ENCODE data around the gene B3GNT5. TPM values are rescaled to one million over a fixed set of nuclear protein-coding genes. Genes with fewer than 3 reads are reported as not detected.

Gene B3GNT5, protein sequence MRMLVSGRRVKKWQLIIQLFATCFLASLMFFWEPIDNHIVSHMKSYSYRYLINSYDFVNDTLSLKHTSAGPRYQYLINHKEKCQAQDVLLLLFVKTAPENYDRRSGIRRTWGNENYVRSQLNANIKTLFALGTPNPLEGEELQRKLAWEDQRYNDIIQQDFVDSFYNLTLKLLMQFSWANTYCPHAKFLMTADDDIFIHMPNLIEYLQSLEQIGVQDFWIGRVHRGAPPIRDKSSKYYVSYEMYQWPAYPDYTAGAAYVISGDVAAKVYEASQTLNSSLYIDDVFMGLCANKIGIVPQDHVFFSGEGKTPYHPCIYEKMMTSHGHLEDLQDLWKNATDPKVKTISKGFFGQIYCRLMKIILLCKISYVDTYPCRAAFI
- 27.2 and 35.4 TPM in 2 replicates for total RNA-seq

DNA sequence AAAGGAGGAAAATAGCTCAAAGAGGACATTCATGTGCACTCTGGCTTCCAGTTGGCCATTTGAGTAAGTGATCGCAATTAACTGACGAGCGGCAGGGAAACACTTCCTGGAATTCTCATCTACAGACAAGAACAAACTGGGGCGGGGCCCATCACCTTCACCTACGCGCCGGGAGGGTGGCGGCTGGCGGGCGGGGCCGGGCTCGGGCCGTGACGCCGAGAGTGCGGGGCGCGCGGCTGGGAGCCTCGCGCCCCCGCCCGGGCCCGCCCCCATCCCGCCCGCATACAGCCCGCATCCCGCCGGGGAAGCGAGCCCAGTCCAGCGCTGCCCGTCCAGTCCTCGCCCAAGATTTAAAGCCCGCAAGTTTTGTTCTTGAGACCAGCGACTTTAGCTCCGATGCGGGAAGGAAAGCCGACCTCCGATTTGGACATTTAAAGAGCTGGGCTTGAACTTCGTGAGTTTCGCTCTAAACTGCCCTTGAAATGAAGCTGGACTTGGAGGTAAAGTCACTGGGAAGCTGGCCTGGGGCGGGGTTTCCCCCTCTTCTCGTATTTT lies at the start of gene B3GNT5:
Gene B3GNT5, plus strand, starts transcription at position 281 of the 555 bp plus-strand sequence. CDS start 16,546 bp downstream, outside the sequence.

Other genes with a start within 250 kb of the B3GNT5 start
- 6.6 and 7.9 TPM in 2 replicates for gene MCCC1, start 153.8 kb upstream of the B3GNT5 start, total RNA-seq
- gene LAMP3, start 90.5 kb upstream of the B3GNT5 start, total RNA-seq = 1.3 and 1.9 TPM in 2 replicates
- gene MCF2L2, start 175.4 kb downstream of the B3GNT5 start, total RNA-seq = 0.04 and 0.55 TPM in 2 replicates